ENCODE data around the gene NRGN. TPM values are rescaled to one million over a fixed set of nuclear protein-coding genes. Genes with fewer than 3 reads are reported as not detected.

Gene NRGN
- total RNA-seq, 4 donors from 2014 or later: 0.40 to 3.6 (median 2.7) TPM

GRCh38 chr11:124745270-124745834 is 5.6 kb downstream of the NRGN start:
- WGBS, 2 donors: 54 to 66% methylated on average over 33 to 44 of the region's 44 CpGs
- H3K27ac ChIP-seq: no peak overlapping the region
- H3K9me3 ChIP-seq: no peaks in the 10 kb centered on the region
- peak overlapping the region in 1 of 3 donors; percentile 38 for H3K4me3 ChIP-seq (replicated peaks in 1 of 3)
- DNase-seq: no peak
- intact Hi-C loops (cut with DNase I): loop anchor here (10.0 kb wide), 1 partner anchor 49 kb away; no protein-coding TSS in a partner anchor
- no peak for TF ChIP-seq POLR2A (IDR thresholded peaks at IDR 0.05)
- TF ChIP-seq, protein P1, sequence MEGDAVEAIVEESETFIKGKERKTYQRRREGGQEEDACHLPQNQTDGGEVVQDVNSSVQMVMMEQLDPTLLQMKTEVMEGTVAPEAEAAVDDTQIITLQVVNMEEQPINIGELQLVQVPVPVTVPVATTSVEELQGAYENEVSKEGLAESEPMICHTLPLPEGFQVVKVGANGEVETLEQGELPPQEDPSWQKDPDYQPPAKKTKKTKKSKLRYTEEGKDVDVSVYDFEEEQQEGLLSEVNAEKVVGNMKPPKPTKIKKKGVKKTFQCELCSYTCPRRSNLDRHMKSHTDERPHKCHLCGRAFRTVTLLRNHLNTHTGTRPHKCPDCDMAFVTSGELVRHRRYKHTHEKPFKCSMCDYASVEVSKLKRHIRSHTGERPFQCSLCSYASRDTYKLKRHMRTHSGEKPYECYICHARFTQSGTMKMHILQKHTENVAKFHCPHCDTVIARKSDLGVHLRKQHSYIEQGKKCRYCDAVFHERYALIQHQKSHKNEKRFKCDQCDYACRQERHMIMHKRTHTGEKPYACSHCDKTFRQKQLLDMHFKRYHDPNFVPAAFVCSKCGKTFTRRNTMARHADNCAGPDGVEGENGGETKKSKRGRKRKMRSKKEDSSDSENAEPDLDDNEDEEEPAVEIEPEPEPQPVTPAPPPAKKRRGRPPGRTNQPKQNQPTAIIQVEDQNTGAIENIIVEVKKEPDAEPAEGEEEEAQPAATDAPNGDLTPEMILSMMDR (IDR thresholded peaks at IDR 0.05): no peak
- H3K36me3 ChIP-seq: no peaks in the 10 kb centered on the region
- H3K27me3 ChIP-seq: no peaks in the 10 kb centered on the region
- H3K4me1 ChIP-seq: peaks cover 14 to 49% of the 10 kb centered on the region in 2 donors

DNA sequence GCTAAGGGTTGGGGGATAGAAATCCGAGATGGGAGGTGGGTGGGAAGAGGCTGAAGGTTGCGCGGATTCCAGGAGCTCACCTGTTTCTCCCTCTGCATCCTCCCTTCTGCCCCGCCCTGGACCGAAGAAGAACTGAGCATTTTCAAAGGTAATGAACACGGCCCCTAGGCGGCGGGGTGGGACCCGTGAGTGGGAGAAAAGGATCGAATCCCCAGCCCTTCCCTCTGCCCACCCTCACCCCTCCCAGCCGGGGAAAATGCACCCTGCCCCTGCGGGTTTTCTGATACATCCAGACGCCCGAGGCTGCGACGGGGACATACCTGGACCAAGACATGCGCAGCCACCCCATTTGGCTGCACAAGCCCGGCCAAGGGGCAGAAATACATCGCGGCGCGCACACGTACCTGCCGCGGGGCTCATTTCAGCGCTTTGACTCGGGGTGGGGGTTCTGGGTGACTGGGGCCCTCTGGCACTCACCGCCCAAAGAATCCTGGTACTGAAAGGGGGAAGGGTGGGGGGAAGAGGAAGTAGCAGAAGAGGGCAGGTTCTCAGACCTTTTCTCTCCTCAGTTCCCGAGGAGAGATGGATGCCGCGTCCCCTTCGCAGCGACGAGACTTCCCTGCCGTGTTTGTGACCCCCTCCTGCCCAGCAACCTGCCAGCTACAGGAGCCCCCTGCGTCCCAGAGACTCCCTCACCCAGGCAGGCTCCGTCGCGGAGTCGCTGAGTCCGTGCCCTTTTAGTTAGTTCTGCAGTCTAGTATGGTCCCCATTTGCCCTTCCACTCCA is 6.3 kb downstream of the NRGN start:
- Histone ChIP-seq H3K4me1 (peaks cover 12 to 50% of the 10 kb centered on the region in 2 donors), H3K27ac (peak overlapping the region; percentile 75 to 97 (median 83)), H3K27me3 (no peaks in the 10 kb centered on the region), H3K4me3 (replicated peaks in 1 of 3) (peak overlapping the region; percentile 38 to 87 (median 76)), H3K9me3 (no peaks in the 10 kb centered on the region), H3K36me3 (no peaks in the 10 kb centered on the region)
- intact Hi-C loops (cut with DNase I): loop anchor here (10.0 kb wide), 1 partner anchor 49 kb away; no protein-coding TSS in a partner anchor
- DNase-seq: peak; percentile 63 to 69
- TF ChIP-seq, protein P1 (IDR thresholded peaks at IDR 0.05): peak in 5 of 6 experiments; percentile 11 to 39 (median 32)
- TF ChIP-seq POLR2A (IDR thresholded peaks at IDR 0.05): no peak
- 14 to 26% methylated on average over 40 to 41 of the region's 41 CpGs for WGBS, 2 donors

- Histone ChIP-seq H3K4me3 (replicated peaks in 1 of 3) (peak overlapping the region; percentile 38 to 87 (median 76)), H3K27me3 (no peaks in the 10 kb centered on the region), H3K36me3 (no peaks in the 10 kb centered on the region), H3K27ac (peak overlapping the region; percentile 92 to 98 (median 97)), H3K4me1 (peaks cover 17 to 57% of the 10 kb centered on the region in 2 donors), H3K9me3 (no peaks in the 10 kb centered on the region)
- intact Hi-C loops (cut with DNase I): loop anchor here (10.0 kb wide), 1 partner anchor 48 kb away; no protein-coding TSS in a partner anchor
- 8 to 9% methylated on average over 30 to 35 of the region's 37 CpGs for WGBS, 2 donors
- peak; percentile 94 to 95 for DNase-seq
- TF ChIP-seq POLR2A (IDR thresholded peaks at IDR 0.05): peak; percentile 76 to 95
- TF ChIP-seq, protein P1 (IDR thresholded peaks at IDR 0.05): peak; percentile 13 to 70 (median 62)
Measured at GRCh38 chr11:124746621-124747243, 7.0 kb downstream of the NRGN start.

- Histone ChIP-seq H3K27me3 (no peaks in the 10 kb centered on the region), H3K36me3 (no peaks in the 10 kb centered on the region), H3K27ac (peak overlapping the region; percentile 92 to 98 (median 97)), H3K4me3 (replicated peaks in 1 of 3) (no peak overlapping the region), H3K9me3 (no peaks in the 10 kb centered on the region), H3K4me1 (peaks cover 25 to 65% of the 10 kb centered on the region in 2 donors)
- intact Hi-C loops (cut with DNase I): loop anchor here (10.0 kb wide), 1 partner anchor 47 kb away; no protein-coding TSS in a partner anchor
- peak in 1 of 2 donors; percentile 12 for DNase-seq
- TF ChIP-seq, protein P1 (IDR thresholded peaks at IDR 0.05): no peak
- TF ChIP-seq POLR2A (IDR thresholded peaks at IDR 0.05): no peak
- 72 to 78% methylated on average over 13 to 14 of the region's 14 CpGs for WGBS, 2 donors
Measured at GRCh38 chr11:124747406-124748099, 7.8 kb downstream of the NRGN start.
